ENCODE data around the gene DARS1. TPM values are rescaled to one million over a fixed set of nuclear protein-coding genes. Genes with fewer than 3 reads are reported as not detected.

The DARS1 gene
- total RNA-seq, 1 donor from 2014 or later = 53.6 TPM

DNA sequence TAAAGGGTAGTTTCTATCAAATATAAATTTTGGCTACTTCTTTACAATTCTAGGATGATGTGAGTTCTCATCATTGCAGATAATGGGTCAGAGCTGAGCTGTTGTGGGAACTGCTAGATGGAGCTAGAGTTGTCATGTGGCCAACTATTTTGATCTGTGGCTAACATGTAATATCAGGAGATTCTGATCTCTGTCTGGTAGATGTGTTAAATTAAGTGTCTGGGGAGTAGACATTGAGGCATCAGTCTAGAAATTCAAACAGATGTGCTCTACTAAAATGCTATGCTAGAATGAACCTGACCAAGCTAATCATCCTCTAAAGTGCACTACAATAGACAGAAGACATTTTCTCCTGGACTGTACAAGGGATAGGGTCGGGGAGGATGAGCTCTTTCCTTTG lies 30.3 kb upstream of the DARS1 start:
- DNase-seq = no peak

DNA sequence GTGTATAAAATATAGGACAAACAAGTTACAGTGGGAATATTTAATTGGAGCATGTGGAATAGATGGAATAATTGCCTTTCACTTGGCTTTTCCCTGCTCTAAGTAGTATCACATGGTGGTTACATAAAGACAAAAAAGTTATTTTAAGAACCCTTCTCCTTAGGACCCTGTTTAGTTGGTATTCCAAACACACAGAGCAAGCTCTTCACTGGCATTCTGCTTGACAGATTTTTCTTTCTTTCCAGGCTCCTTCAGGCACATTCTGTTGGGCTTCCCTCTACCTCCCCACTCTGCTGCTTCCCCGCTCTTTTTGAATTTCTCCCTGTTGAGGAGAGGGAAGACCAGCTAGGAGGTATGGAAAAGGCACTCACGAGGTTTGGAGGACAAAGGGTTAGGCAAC lies 29.0 kb upstream of the DARS1 start:
- DNase-seq = no peak

DNA sequence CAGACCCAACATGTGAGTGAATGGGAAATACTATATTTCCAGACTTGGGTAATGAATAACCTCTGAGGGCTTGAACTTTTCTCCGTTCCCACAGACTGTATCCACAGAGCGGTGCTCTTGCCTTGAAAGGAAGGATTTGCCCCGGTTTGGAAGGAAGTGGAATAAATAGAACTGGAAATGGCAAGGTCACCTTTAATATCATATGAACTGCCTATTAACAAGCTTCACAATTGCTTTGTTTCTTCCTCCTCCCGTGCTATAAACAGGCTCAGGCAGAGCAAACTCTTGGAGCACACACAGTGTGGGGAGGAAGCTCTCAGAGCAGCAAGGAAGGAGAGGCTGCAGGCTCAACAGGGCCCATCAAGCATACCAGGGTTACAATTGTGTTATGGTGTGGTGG lies 28.5 kb upstream of the DARS1 start:
- DNase-seq = peak; percentile 70

DNA sequence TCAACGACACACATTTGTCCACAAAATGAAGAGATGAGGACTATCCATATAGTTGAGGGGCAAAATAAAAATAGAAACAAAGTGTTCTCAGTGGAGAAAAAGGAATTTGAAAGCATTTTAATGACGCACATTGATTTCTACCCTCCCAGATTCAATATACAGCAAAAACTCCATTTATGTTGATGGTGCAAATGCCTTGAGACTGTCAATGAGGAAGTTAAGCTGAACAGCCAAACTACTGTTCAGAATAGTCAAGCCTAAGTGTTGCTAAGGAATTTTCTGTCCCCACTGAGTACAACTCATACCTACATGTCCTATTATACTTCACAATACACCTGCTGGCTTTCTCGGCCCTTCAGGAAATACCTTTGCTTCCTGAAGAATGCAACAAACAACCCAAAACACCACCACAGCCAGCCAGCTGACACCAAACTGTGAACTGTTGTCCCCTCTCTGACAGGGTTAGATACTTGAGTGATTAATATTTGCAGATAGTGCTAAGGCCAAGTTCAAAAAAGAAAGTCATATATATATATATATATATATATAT lies 27.8 kb upstream of the DARS1 start:
- peak; percentile 21 for DNase-seq

DNA sequence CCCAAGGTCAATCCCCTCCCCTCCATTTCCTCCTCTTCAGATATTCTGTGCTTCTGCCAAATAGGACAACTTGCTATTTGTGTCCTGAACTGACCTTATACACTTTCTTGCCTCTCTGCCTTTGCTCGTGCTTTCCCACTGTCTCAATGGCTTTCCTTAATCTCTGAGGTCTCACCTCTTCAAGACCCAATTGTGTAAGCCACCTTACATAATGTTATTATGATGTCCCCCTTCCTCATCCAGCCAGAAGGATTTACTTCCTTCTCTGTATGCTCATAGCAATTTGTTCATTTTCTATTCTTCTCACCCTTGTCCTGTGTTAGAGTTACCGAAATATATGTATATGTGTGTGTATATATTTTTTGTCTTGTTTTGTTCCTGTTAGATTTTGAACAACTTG lies 26.9 kb upstream of the DARS1 start:
- no peak for DNase-seq

DNA sequence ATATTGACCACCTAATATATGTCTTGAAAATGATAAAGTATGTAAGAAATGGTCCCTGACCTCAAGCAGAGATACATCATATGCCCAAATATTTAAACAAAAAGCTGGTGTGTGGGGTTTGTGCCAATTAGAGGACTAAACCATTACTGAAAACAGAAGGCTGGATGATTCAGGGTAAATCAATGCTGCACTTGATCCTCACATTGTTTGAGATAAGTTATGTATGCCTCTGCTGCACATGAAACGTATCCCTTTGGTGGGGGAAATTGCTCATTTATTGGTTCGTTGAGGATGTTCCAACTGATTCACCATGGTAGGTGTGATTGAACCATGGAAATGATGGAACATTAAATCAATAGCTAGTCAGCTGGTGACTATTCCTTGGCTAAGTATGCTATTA lies 24.7 kb upstream of the DARS1 start:
- no peak for DNase-seq

DNA sequence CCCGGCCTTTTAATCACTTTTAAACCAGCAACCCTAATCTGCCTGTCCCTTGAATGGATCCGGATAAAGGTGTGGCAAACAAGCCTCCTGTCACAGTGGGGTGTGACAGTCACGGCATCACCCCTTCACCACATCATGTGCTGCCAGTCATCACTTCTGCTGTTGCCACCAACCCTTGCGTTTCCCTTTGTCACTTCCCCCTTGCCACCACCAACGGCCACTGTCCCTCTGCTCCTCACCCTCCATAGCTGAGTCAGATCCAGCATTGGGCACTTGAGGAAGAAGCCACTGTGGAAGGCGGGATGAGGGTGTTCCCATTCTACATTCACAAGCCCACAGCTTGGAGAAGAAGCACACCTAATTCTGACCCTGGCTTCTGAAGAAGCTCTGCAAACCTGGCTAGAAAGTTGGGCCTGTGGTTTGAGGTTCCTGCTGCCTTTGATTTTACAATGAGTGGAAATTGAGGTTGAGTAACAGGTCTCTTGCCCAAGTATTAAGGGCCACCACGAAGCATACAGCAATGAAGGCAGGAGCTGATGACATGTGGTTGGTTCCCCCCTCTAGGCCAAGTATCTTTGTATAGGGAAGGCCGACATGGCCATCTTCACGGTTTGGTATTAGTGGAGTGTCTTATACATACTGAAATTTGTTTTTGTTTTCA lies 22.9 kb upstream of the DARS1 start:
- DNase-seq = no peak

DNA sequence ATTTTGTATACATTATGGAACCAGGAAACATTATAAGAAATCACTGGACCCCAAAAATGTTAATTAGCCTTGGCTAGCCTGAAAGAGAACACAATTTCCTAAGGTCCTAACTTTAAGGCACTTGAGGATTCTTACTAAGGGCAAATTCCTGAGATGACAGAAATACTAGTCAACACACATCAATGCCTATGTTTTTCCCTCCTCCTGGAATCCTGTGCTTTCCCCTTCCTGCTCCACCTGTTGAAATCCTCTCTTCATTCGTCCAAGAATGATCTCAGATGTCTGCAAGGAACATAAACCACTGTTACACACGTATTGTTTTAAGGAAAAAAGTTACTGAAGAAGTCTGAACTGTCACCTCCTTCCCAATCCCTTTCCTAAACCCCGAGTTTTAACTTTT lies 21.2 kb upstream of the DARS1 start:
- DNase-seq = peak; percentile 10

DNA sequence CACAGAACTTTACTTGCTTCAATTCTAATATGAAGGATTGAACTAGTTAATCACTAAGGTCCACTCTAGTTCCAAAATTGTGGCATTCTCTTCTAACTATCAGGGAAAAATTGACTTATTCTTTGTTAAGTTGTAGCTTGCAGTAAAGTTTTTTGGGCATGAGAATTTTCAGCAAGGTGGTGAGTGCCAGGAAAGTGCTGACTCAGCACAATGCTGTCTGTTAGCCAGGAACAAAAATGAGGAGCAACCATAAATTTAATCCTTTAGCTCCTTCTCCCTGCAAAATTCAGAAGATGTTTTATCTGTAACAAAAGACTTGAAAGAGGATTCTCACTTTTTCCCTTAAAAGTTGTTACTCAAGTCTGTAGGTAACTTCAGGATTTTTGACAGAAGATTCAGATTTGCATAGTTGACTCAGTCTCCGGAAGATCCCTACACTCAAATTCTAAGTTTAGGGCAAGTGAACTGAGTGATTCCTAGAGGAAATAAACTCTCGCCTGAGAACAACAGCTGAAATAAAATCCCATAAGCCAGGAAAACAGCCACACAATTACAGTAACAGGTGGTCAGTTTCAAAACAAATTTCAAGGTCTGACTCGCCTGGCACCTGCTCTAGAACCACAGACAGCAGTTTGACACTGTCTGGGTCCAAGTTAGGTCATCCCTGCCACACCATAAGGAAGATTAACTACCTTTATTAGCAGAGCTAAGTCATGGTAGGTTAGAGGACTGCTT lies 20.2 kb upstream of the DARS1 start:
- DNase-seq = peak; percentile 52

DNA sequence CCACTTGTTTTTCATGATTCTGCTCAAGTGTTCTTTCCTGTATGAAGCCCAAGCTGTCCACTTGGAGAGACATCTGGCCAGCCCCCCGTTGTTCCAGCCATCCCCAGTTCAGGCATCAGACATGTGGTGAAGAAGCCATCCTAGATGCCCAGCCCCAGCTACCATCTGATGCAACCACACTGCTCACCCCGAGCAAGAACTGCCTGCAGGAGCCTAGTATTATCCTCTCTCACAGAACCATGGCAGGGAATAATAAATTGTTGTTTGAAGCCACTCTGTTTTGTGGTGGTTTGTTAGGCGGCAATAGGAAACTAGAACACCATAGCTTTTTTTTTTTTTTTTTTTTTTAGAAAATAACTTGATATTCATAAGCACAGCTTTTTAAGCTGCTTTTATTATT lies 19.5 kb upstream of the DARS1 start:
- no peak for DNase-seq

DNA sequence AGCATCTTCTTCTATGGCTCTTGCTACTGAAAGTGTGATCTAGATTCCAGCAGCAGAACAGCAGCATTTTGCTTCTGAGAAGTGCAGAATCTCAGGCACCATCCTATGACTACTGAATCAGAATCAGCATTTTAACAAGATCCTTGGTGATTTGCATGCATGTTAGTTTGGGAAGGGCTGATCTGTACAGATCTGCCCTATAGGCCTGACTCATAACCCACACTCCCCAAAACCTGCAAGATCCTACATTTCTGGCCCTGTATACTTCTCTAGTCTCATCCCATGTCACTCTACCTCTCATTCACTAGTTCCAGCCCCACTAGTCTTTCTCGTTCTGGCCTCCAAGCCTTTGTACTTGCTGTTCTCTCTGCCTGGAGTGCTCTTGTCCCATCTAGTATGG lies 15.7 kb upstream of the DARS1 start:
- no peak for DNase-seq

DNA sequence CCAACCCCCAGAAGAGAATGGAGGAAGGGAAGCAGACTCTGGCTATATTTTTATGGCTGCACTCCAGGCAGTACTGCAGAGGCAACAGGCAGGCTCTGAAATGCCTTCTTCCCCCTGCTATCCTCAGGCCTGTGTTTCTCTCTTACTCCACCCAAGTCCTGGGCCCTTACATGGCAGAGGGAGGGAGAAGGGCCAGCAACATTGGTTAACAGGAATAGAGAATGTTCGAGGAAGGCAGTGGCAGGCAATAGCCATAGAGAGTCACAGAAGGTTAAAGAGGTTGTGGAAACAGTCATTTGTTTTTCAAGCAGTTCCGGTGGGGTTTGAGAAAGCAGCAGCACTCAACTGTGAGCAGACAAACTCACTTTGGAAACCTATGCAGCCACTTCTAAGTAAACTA lies 15.1 kb upstream of the DARS1 start:
- peak; percentile 34 for DNase-seq

DNA sequence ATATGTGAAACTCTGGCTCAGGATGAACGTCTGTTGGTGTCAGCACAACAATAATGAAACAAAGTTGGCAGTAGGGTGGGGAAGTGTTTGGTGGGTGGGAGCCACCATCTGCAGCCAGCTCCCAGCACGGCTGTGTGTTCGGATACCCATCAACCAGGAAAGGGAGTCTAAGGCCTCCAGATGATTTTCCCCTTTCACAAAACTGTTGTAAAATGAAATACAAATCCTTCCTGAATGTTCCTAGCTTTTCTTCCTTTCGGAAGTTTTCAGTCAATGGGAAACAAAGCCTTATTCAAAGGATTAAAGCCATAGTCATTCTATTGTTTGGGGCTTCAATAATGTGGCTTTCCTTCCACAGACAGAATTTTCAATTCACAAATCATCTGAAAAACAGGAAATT lies 14.5 kb upstream of the DARS1 start:
- peak; percentile 63 for DNase-seq

DNA sequence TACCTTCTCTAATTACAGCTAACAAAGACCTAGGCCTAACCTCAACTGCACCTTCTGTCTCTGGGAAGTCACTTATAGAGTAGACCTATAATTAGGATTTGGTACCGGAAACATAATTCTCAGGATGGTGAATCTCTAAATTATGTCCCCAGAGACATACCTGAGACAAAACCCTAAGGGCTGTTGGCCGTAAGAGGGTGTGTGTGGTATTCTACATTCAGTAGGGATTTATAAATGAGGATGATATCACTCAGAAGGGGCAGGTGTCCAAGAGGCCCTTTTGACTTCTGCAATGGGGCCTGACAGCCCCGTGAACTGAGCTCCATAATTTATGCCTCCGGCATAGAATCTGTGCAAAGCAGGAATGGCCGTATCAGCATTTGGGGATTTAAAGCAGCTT lies 13.5 kb upstream of the DARS1 start:
- DNase-seq = no peak

DNA sequence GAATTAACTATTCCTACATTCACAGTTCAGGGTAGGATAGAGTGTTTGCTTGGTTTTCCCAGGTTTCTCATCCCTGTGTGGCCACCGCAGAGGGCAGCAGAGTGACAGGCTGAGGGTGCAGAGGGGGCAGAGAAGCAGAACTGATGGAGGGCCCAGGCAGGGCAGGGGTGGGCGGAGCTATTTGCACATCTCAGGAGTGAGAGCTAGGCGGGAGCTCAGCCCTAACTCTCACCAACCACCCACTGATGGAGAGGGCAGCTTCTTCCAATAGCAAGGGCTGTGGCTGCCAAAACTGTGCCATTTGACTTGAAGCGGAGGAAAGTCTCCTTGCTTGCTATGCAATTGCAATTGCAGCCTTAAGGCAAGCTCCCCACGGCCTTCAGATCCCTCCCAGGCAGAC lies 12.0 kb upstream of the DARS1 start:
- no peak for DNase-seq

DNA sequence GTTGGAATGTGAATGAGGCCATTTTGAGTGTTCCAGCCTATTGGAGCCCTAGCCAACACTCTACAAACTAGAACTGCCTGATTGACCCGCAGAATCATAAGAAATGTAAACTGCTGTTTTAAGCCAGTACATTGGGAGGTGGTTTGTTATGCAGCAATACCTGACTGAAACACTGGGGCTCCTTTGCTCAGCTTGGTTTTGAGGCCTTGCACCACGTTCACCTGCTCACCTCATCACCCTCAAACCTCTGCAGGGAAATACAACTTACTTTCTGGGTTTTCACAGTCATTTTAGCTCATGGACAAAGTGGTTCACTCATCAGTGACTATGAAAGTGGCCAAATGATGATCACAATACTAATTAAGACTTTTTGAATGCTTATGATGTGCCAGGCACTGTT lies 10.9 kb upstream of the DARS1 start:
- no peak for DNase-seq

DNA sequence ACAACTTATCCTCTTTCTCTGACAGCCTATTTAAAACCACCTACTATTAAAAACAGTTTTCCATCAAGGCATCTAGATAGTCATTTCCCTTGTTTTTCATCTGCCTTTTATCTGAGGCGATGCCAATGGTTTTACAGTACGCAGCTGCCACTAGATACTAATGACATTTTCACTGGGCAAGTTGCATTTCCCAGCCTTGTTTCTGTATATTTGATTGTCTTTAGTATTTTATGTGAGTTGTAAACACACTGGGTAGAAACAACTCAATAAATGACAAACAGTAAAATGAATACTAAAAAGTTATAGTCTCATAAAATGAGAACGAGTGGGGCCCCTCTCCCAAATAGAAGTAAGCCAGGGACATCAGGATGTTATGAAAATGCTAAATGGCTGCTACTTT lies 8.9 kb upstream of the DARS1 start:
- no peak for DNase-seq

DNA sequence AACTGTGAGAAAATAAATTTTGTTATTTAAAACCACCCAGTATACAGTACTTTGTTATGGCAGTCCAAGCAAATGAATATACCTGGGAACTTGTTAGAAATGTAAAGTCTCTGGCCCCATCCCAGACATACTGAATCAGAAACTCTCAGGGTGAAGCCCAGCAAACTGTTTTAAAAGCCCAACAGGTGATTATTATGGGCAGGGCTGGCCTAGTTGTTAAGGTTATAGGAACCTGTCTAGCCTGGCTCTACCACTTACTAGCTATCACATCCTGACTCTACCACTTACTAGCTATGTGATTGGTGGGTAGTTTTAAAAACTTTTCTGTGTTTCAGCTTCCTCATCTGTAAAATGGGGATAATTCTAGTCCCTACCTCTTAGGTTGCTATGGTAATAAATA lies 8.0 kb upstream of the DARS1 start:
- DNase-seq = no peak

DNA sequence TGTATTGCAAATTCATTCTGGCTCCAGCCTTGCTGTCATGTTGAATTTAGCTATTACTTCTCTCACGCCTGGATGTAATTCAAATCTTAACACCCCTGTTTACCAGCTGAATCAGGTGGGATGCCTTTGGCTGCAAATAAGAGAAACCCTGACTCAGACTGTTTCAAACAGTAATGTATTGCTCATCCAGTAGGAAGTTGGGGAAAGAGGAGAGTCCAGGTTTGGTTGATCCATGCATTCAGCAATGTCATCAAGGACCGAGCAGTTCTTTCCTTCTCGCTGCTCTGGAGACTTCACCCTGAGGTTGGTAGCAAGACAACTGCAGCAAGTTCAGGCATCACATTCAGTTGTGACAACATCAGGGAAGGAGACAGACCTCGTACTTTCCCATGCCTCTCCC lies 6.4 kb upstream of the DARS1 start:
- DNase-seq = no peak

DNA sequence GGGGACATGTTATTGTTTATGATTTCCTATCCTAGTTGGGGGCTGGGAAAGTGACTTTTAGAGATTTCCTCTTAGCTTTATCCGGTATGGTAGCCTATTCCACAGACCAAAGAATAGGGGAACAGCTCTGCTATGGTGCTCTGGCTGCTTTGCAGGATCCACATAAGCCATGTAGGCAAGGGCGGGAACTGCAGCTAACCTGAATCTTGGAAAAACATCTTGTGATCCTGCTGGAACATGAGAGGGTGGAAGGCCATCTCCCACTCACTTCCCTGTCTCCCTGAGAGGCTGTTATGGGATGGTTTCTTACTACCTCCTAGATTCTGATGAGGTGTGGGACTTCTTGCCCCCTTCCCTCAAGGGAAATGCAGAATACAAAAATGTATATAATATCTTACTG lies 2.0 kb upstream of the DARS1 start:
- DNase-seq = peak; percentile 14

DNA sequence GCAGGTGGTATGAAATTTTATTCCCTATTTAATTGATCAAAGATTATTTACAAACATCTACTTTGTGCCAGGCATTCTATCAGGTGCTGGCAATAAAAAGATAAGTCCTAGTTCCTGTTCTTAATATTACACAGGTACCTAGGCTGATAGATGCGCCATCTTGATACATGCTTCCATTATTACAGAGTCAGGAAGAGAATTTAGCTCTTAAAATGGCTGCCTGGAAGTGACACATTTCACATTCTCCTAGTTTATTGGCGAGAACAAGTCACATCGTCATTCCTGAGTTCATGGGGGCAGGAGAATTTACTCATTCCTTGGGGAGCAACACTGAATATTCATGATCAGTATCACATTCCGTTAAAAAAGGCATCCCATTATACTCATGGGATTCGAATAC lies 1.1 kb upstream of the DARS1 start:
- DNase-seq = no peak

DNA sequence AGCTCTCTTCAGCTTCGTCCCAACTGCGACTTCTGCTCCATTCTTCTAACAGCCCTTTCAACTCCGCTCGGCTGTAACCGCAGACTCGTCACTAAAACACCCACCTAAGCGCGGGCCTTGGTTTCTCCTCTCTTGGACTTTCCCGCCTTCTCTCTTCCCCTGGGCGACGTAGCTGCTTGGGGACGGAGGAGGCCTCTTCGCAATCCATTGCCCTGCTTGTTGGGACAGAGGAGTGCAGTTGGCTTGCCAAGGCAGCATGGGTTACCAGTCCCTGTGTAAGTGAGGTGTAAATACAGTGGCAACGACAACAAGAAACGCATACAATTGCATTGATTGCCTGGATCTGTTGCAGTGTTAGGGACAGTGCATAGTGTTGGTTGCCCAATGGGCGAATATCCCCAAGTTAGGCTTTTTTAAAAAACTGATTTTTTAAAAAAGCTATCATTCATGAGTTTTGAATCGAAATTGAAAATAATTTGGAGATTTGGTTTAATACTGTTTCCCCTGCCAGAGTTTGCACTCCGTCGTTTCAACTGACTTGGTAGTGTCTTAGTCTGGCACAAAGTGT lies 484 bp upstream of the DARS1 start:
- DNase-seq = no peak

DNA sequence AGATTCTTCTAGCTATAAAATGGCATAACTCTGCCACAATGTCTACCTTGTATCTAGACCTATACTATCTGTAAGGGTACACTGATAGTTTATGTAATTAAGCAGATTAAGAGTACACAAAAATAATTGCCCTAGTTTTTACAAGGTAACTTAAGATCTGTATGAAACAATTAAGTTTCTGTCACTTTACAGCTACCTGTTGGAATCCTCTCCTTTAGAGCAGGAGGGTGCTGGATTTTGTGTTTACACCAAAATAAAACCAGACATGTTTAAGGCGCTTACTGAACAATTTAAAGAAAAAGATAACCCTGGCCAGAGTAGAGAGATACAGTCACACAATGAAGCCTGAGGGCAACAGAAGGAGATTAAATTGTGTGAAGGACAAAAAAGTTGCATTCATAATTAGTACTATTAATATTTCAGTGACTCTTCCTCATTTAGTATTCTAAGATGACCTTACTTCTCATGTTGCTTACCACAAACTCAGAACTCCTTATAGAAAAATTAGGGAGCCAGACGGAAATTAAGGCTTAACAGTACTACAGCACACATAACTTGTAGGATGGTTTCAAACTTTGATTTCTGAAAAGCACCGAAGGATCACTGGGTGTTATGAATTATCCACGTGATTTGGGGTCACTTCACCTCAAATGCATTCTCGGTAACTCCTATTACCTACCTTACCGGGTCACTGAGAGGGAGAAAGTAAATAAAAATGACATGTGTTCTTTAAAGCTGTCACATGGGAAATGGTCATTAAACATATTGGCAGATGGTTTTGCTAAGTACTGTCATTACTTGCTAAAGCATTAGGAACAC lies 1.0 kb downstream of the DARS1 start:
- DNase-seq = no peak
